Loucy (cell line): Measurements from ENCODE around the gene PCBP3.

ENCODE experiments used
- EZH2phosphoT487 ChIP-seq: fragments of 200-600 bp; IDR thresholded peaks from 2 replicates; pipeline ENCODE4 v1.6.1; 2018; ENCODE audit warnings: antibody characterized with exemption, mild to moderate bottlenecking, moderate library complexity, borderline replicate concordance
- TF ChIP-seq, protein P1 (sequence below): fragments of 200-600 bp; sonication (generic); conservative IDR thresholded peaks from 2 replicates; pipeline ENCODE4 v1.5.1; 2014; ENCODE audit warnings: mild to moderate bottlenecking, antibody characterized with exemption, low read length

DNA sequence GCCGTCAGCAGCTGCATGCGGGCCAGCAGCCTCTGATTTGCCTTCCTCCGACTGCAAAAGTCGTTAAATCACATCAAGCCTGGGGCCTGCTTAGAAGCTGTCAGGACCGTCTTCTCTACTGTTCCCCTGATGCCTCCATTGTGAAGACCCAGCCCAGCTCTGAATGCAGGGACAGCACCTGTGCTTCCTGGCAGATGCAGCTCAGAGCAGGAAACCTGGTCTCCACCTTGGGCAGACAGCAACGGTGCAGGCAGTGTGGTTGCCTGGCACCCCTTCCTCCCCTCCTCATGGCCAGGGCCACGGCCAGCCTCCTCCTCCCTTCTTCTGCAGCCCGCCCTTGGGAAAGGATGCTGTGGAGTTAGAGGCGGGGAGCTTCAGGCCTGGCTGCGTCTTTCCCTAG is 245.7 kb downstream of the PCBP3 start:
- TF ChIP-seq, protein P1, sequence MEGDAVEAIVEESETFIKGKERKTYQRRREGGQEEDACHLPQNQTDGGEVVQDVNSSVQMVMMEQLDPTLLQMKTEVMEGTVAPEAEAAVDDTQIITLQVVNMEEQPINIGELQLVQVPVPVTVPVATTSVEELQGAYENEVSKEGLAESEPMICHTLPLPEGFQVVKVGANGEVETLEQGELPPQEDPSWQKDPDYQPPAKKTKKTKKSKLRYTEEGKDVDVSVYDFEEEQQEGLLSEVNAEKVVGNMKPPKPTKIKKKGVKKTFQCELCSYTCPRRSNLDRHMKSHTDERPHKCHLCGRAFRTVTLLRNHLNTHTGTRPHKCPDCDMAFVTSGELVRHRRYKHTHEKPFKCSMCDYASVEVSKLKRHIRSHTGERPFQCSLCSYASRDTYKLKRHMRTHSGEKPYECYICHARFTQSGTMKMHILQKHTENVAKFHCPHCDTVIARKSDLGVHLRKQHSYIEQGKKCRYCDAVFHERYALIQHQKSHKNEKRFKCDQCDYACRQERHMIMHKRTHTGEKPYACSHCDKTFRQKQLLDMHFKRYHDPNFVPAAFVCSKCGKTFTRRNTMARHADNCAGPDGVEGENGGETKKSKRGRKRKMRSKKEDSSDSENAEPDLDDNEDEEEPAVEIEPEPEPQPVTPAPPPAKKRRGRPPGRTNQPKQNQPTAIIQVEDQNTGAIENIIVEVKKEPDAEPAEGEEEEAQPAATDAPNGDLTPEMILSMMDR: no peak
- no peak for TF ChIP-seq EZH2phosphoT487
